ENCODE results near the gene NTMT1. TPM values are rescaled to one million over a fixed set of nuclear protein-coding genes. Genes with fewer than 3 reads are reported as not detected.

The NTMT1 gene
- total RNA-seq, 1 experiment from 2014 or later: 84.8 TPM

GRCh38 chr9:129646252-129646651 is 20.3 kb downstream of the NTMT1 start:
- Histone ChIP-seq H2AFZ (ENCODE audit: low read depth, low read length, poor library complexity, severe bottlenecking) (no peak overlapping the region), H4K20me1 (ENCODE audit: insufficient read depth) (no peaks in the 10 kb centered on the region), H3K36me3 (ENCODE audit: control insufficient read depth in 1 of 2, insufficient read depth in 2 of 2, low read length in 2 of 2) (no peaks in the 10 kb centered on the region), H3K4me3 (replicated peaks in 1 of 2; ENCODE audit: low read depth in 1 of 2, low read length in 2 of 2) (no peak overlapping the region), H3K27me3 (ENCODE audit: insufficient read depth, low read length) (no peaks in the 10 kb centered on the region), H3K9me2 (ENCODE audit: insufficient read depth) (no peaks in the 10 kb centered on the region), H3K27ac (ENCODE audit: low read depth, low read length) (no peak overlapping the region), H3K4me2 (ENCODE audit: low read length) (no peak overlapping the region), H3K79me2 (ENCODE audit: insufficient read depth, low read length) (peaks cover 7% of the 10 kb centered on the region), H3K4me1 (ENCODE audit: control insufficient read depth in 1 of 2, insufficient read depth in 2 of 2, low read length in 2 of 2) (peaks cover 0 to 7% of the 10 kb centered on the region in 2 experiments; a peak in 2 of 4 replicates), H3K9ac (ENCODE audit: low read length) (no peak overlapping the region), H3K9me3 (ENCODE audit: control insufficient read depth in 1 of 2, insufficient read depth in 1 of 2, low read depth in 1 of 2, low read length in 2 of 2) (no peaks in the 10 kb centered on the region)
- ChIA-PET CTCF (no interaction called here), RAD21 (ENCODE audit: low non-redundant PET in 1 of 2, low total read pairs in 2 of 2, uncharacterized antibody in 2 of 2, unreplicated experiment in 2 of 2) (no interaction called here), POLR2A (no interaction called here)
- BruUV-seq (replicated peaks): no TSS peak
- intact Hi-C loops (cut with micrococcal nuclease): no loop called here
- DNase-seq (ENCODE audit: low read depth, low spot score) (no peak), ATAC-seq (no peak)
- no peak for TF ChIP-seq EZH2 (IDR thresholded peaks at IDR 0.05)

DNA sequence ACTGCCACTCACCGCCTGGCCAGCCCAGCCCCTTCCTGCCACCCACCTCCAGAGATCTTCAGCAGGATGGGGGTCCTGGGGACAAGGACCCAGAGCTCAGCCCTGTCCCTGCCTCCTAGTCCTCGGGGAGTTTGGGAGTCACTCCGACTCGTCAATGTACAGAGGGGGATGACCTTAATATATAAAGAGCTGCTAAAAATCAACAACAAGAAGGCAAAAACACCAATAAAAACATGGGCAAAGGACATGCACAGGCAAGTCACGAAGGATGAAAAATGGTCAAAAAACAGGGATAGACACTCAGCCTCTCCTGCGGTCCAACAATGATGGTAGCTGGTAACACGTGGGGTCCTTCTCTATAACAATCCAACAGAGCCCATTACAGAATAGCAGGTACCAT is 20.7 kb downstream of the NTMT1 start:
- CTCF ChIA-PET: no interaction called here
- Histone ChIP-seq H3K9me2 (ENCODE audit: insufficient read depth) (no peaks in the 10 kb centered on the region), H3K27ac (ENCODE audit: low read depth, low read length) (no peak overlapping the region), H3K4me2 (ENCODE audit: low read length) (no peak overlapping the region), H3K4me1 (ENCODE audit: control insufficient read depth in 1 of 2, insufficient read depth in 2 of 2, low read length in 2 of 2) (peaks cover 0 to 7% of the 10 kb centered on the region in 2 experiments; a peak in 2 of 4 replicates), H2AFZ (ENCODE audit: low read depth, low read length, poor library complexity, severe bottlenecking) (no peak overlapping the region), H3K79me2 (ENCODE audit: insufficient read depth, low read length) (peaks cover 3% of the 10 kb centered on the region), H3K4me3 (replicated peaks in 1 of 2; ENCODE audit: low read depth in 1 of 2, low read length in 2 of 2) (no peak overlapping the region), H3K9ac (ENCODE audit: low read length) (no peak overlapping the region), H3K36me3 (ENCODE audit: control insufficient read depth in 1 of 2, insufficient read depth in 2 of 2, low read length in 2 of 2) (no peaks in the 10 kb centered on the region), H4K20me1 (ENCODE audit: insufficient read depth) (no peaks in the 10 kb centered on the region), H3K27me3 (ENCODE audit: insufficient read depth, low read length) (no peaks in the 10 kb centered on the region), H3K9me3 (ENCODE audit: control insufficient read depth in 1 of 2, insufficient read depth in 1 of 2, low read depth in 1 of 2, low read length in 2 of 2) (no peaks in the 10 kb centered on the region)
- RAD21 ChIA-PET (ENCODE audit: low non-redundant PET in 1 of 2, low total read pairs in 2 of 2, uncharacterized antibody in 2 of 2, unreplicated experiment in 2 of 2): no interaction called here
- intact Hi-C loops (cut with micrococcal nuclease): no loop called here
- TF ChIP-seq, protein P1, sequence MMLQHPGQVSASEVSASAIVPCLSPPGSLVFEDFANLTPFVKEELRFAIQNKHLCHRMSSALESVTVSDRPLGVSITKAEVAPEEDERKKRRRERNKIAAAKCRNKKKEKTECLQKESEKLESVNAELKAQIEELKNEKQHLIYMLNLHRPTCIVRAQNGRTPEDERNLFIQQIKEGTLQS (IDR thresholded peaks at IDR 0.05): no peak
- TF ChIP-seq ELF1 (IDR thresholded peaks at IDR 0.05; ENCODE audit: borderline replicate concordance, low read depth) (no peak), SP1 (IDR thresholded peaks at IDR 0.05; ENCODE audit: low read depth) (no peak), EZH2 (IDR thresholded peaks at IDR 0.05) (no peak), ZFX (IDR thresholded peaks at IDR 0.05) (no peak), SIN3A (IDR thresholded peaks at IDR 0.05; ENCODE audit: low read depth) (no peak), FOSL1 (IDR thresholded peaks at IDR 0.05; ENCODE audit: low read depth) (no peak), POLR2A (IDR thresholded peaks at IDR 0.05; ENCODE audit: borderline replicate concordance, extremely low read depth, insufficient read depth, insufficient read length) (no peak), SRF (IDR thresholded peaks at IDR 0.05; ENCODE audit: low read depth) (no peak), RAD21 (IDR thresholded peaks at IDR 0.05; ENCODE audit: low read depth) (no peak), TCF7L2 (IDR thresholded peaks at IDR 0.05; ENCODE audit: borderline replicate concordance, extremely low read depth, insufficient read depth, insufficient read length) (no peak), CBX3 (IDR thresholded peaks at IDR 0.05; ENCODE audit: low read depth) (no peak), YY1 (IDR thresholded peaks at IDR 0.05; ENCODE audit: extremely low read depth, insufficient replicate concordance, low read depth, low read length) (no peak), CEBPB (IDR thresholded peaks at IDR 0.05; ENCODE audit: low read depth) (no peak)
- TF ChIP-seq, protein P2, sequence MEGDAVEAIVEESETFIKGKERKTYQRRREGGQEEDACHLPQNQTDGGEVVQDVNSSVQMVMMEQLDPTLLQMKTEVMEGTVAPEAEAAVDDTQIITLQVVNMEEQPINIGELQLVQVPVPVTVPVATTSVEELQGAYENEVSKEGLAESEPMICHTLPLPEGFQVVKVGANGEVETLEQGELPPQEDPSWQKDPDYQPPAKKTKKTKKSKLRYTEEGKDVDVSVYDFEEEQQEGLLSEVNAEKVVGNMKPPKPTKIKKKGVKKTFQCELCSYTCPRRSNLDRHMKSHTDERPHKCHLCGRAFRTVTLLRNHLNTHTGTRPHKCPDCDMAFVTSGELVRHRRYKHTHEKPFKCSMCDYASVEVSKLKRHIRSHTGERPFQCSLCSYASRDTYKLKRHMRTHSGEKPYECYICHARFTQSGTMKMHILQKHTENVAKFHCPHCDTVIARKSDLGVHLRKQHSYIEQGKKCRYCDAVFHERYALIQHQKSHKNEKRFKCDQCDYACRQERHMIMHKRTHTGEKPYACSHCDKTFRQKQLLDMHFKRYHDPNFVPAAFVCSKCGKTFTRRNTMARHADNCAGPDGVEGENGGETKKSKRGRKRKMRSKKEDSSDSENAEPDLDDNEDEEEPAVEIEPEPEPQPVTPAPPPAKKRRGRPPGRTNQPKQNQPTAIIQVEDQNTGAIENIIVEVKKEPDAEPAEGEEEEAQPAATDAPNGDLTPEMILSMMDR (IDR thresholded peaks at IDR 0.05 in 2 of 3, conservative IDR thresholded peaks at IDR 0.05 in 1 of 3; ENCODE audit: borderline replicate concordance in 1 of 3, insufficient read depth in 1 of 3, low read depth in 2 of 3, low read length in 2 of 3): no peak
- TF ChIP-seq, protein P3, sequence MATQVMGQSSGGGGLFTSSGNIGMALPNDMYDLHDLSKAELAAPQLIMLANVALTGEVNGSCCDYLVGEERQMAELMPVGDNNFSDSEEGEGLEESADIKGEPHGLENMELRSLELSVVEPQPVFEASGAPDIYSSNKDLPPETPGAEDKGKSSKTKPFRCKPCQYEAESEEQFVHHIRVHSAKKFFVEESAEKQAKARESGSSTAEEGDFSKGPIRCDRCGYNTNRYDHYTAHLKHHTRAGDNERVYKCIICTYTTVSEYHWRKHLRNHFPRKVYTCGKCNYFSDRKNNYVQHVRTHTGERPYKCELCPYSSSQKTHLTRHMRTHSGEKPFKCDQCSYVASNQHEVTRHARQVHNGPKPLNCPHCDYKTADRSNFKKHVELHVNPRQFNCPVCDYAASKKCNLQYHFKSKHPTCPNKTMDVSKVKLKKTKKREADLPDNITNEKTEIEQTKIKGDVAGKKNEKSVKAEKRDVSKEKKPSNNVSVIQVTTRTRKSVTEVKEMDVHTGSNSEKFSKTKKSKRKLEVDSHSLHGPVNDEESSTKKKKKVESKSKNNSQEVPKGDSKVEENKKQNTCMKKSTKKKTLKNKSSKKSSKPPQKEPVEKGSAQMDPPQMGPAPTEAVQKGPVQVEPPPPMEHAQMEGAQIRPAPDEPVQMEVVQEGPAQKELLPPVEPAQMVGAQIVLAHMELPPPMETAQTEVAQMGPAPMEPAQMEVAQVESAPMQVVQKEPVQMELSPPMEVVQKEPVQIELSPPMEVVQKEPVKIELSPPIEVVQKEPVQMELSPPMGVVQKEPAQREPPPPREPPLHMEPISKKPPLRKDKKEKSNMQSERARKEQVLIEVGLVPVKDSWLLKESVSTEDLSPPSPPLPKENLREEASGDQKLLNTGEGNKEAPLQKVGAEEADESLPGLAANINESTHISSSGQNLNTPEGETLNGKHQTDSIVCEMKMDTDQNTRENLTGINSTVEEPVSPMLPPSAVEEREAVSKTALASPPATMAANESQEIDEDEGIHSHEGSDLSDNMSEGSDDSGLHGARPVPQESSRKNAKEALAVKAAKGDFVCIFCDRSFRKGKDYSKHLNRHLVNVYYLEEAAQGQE (IDR thresholded peaks at IDR 0.05; ENCODE audit: low read depth): no peak
- ATAC-seq (no peak), DNase-seq (ENCODE audit: low read depth, low spot score) (no peak)
- no TSS peak for BruUV-seq (replicated peaks)
- POLR2A ChIA-PET: no interaction called here

All from HCT116 (cell line).